22Rv1 (cell line): ENCODE measurements around the gene PIP4K2B.

Experiments used
- H3K27ac ChIP-seq: fragments of 450-650 bp; 2 replicates; pipeline ENCODE4 v1.5.1; 2017
- CTCF ChIP-seq: fragments of 450-650 bp; IDR thresholded peaks from 2 replicates; pipeline ENCODE4 v1.5.1; 2017; ENCODE audit warnings: mild to moderate bottlenecking
- ZFX ChIP-seq: fragments of 450-650 bp; IDR thresholded peaks from 2 replicates; pipeline ENCODE4 v1.6.1; 2017; ENCODE audit warnings: antibody characterized with exemption, borderline replicate concordance

The PIP4K2B gene

GRCh38 chr17:38799501-38800236 lies at the start of gene PIP4K2B:
TSS of gene PIP4K2B (minus strand) at chr17:38799556. CDS start at chr17:38799424, 132 bp downstream.
- peak within 1 kb of the TSS; percentile 96 for H3K27ac ChIP-seq
- TF ChIP-seq CTCF (no peak), ZFX (no peak)

GRCh38 chr17:38848557-38848891 lies 49.2 kb upstream of the PIP4K2B start:
- TF ChIP-seq ZFX (no peak), CTCF (no peak)
- H3K27ac ChIP-seq: peak overlapping the region; percentile 37

- no peak for TF ChIP-seq CTCF
- TF ChIP-seq ZFX: no peak
These were observed 45.0 kb upstream of the PIP4K2B start for GRCh38 chr17:38844261-38844757.

GRCh38 chr17:38825762-38826247 lies 26.4 kb upstream of the PIP4K2B start:
- peak overlapping the region; percentile 94 for H3K27ac ChIP-seq
- TF ChIP-seq CTCF (no peak), ZFX (no peak)

More at GRCh38 chr17:38844261-38844757, 45.0 kb upstream of the PIP4K2B start:
- peak overlapping the region; percentile 66 for H3K27ac ChIP-seq

GRCh38 chr17:38824899-38825761 lies 25.8 kb upstream of the PIP4K2B start, which contains the start of gene CWC25:
TSS of gene CWC25 (minus strand) at chr17:38825321. CDS start at chr17:38825183, 138 bp downstream.
- peak within 1 kb of the TSS; percentile 94 for H3K27ac ChIP-seq
- TF ChIP-seq CTCF: no peak
- TF ChIP-seq ZFX: no peak

- no peak overlapping the region for H3K27ac ChIP-seq
- TF ChIP-seq ZFX (no peak), CTCF (0 out of 2 replicates have a peak, but pooled peaks have one; percentile 7)
These were observed 16.3 kb upstream of the PIP4K2B start for GRCh38 chr17:38815576-38816193.
